ENCODE measurements around the gene METTL26.

The METTL26 gene

DNA sequence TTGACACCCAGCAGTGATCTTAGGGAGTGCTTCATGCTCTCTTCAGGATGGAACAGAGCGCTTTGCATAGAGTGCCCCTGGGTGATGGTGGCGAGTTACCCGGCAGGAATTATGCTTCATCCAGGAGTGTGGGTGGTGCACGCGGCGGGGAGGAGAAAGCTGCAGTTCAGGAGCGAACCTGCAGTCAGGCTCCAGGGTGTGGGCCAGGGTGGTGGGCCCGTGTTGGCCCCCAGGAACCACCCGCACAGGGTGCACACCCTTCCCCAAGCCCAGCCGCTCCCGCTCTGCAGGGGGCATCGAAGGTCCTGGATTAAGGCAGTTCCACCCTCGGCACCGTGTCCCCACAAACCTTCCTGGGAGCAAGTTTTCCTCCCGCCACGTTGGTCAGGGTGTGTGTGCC, 42.3 kb downstream of the METTL26 start:
- no peak for DNase-seq

DNA sequence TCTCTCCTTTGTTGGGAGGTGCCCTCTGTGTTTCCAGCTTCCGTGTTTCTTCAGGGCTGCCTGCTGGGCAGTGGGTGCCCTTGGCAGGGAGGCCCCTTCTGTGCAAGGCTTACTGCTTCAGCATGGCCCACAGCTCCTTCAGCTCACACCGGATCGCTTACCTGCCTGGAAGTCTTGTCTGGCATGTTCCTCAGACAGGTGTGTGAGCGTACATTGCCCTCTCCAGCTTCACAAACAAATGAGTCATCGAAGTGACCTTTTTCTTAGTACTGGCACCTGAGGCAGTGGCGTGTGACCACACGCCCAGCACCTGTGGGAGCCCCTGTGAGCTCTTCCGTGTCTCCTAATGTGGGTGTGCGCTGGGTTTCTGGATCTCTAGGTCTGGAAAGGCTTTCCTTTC, 42.7 kb downstream of the METTL26 start:
- DNase-seq, result peak; percentile 93

DNA sequence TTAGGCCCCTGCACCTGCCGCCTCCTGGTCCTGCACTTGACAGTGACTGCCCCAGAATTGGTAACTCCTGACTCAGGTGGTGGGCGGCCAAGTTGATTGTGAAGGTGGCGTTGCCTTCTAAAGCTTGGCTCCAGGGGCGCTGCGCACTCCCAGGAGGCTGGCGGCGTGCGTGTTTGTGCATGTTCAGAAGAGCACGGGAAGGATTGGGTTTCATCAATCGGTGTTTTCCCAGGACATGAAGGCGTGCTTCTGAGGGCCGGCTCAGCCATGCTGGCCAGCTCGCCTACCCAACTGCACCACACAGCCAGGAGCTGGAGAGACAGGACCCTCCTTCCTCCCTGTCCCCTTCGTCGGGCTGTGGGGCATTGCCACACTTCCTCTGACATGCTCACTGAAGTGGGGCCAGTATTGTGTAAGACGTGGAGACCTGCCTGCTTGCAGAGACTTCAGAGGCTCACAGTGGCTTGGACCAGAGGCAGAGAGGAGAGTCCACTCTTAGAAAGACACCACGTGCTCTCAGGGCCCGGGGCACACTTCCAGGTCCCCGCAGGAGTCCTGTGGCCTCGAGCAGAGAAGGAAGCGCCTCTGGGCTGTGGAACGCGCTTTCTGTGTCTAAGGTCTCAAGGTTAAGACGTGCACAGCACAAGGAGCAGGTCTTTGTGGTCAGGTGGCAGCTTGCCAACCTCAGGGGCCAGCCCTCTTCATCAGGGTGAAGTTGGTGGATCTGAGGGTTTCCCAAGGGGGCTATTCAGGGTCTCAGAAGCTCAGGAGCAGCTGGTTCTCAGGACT, 43.4 kb downstream of the METTL26 start:
- DNase-seq, result peak; percentile 91

DNA sequence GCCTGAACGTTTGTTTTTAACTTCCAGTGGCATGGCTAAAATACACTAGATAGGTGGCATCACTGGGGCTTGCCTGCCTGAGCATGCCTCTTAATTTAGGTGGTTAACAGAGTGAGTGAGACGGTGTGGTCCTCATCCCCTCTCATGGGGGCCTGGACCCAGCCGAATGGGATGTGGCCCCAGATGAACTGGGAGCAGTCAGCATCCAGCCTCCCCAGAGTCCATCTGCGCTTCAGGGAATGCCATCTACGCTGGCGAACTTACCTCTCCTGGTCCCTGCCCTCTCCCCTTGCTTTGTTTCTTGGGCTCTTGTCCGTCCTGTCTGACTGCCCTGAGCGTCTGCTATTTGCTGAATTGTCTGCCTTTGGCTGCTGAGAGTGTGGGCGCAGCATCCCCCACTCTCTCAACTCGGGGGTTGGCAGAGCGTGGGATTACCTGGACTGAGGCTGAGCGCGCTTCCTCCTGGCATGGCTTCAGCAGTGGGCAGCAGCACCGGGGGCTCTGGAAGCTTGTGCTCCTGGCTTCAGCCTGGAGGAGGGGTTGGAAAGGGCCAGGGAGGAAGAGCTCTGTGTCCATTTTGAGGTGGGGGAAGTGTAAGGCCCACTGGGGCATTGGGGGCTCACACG, 44.1 kb downstream of the METTL26 start:
- DNase-seq, result peak; percentile 50

DNA sequence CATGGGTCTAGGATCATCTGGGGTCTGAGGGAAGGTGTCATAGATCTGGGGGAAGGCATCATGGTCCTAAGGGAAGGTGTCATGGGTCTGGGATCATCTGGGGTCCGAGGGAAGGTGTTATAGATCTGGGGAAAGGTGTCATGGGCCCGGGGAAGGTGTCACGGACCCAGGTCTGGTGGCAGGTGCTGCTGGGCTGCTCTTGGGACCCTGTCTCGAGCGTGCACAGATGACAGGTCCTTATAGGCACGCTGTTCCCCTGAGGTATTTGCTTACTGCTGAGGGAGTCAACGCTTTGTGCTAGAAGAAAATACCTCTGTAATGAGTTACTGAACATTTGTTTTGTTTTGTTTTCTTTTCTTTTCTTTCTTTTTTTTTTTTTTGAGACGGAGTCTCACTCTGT, 44.9 kb downstream of the METTL26 start:
- DNase-seq, result no peak

DNA sequence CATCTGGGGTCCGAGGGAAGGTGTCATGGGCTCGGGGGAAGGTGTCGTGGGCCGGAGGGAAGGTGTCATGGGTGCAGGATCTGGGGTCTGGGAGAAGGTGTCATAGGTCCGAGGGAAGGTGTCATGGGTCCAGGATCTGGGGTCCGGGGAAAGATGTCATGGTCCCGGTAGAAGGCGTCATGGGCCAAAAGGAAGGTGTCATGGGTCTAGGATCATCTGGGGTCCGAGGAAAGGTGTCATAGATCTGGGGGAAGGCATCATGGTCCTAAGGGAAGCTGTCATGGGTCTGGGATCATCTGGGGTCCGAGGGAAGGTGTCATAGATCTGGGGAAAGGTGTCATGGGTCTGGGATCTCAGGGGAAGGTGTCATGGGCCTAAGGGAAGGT, 45.3 kb downstream of the METTL26 start:
- DNase-seq, result no peak

DNA sequence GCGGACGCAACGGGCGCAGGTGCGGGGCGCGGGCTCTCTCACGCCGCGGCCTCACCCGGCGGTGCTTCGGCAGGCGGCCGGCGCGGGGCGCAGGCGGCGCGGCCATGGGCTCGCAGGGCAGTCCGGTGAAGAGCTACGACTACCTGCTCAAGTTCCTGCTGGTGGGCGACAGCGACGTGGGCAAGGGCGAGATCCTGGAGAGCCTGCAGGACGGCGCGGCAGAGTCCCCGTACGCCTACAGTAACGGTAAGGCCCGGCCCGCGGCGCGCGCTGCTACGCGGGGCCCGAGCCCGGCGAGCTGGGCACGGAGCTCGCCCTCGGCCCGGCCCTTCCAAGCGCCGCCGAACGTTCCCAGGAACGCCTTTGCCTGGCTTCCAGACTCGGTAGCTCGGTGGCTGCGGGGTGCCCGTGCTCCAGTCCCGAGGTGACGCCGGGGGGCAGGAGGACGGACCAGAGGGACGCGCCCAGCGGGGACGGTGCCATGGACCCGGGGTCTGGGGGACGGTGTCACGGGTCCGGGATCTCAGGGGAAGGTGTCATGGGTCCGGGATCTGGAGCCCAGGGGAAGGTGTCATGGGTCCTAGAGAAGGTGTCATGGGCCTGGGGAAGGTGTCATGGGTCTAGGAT, 45.8 kb downstream of the METTL26 start:
- DNase-seq, result no peak

DNA sequence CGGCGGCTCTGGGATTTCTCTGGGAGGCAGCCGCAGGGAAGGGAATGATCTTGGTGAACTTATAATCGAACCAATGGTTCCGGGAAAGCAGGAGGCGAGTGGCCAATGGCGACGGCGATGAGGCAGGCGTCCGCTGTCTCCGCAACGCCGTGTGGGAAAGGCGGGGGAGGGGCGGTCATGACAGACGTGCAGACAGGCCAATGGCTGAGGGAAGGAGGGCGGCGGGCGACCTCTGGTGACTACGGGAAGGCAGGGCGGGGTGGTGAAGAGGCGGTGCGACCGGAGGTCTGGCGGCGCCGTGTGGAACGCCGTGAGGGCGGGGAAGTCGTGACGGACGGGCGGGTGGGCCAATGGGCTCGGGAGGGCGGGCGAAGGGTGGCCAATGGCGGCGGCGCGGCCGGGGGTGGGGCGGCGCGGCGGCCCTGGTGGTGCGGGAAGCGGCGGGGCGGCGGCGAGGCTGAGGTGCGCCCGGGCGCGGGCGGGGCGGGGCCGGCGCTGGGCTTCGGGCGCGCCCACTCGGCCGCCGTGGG, 46.4 kb downstream of the METTL26 start, which contains the start of gene RAB40C:
RAB40C (plus strand) TSS at position 409 of the 530 bp plus-strand sequence. CDS start 226 bp downstream, outside the sequence.
- DNase-seq, result peak; percentile 99

DNA sequence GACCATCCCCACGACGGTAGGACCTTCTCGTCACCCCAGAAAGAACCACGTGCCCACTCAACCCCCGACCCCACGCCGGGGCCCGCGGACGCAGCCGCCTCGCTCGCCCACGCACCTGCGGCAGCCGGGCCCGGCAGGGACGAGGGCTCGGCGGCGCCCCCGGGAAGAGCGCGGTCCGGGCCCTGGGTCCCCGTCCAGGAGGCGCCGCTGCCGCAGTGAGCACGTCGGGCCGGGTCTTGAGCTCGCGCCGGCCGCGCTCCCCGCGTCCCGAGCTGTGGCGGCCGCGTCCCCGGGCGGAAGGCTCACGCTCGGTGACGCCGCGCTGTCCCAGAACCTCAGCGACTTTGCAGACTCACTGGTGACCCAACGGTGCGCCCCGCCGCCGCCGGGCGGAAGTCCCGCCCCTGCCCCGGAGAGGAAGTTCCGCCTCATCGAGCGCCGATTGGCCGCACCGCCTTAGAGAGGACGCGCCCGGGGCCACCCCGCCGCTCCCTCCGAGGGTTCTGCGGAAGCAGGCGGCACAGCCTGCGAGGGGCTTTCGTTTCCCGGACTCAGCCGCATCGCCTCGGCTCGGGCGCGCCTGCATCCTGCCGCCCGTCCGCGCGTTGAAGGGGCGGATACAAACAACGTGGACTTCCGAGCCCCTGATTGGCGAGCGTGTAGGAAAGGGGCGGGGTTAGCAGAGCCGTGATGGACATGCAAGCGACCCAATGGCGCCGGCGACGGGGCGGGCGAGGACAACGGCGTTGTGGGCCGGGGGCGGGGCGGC, 47.0 kb downstream of the METTL26 start:
- DNase-seq, result peak; percentile 96

DNA sequence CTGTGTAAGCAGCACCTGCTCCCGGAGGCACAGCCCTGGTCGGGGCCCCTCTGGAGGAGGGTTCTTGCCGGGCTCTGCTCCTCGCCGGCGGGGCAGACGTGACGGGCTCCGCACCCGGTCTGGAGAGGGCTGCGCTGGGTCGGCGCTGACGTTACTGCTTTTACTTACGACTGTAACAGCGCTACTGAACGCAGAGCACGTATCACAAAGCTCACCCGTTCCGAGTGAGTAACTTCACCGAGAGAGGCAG, 47.5 kb downstream of the METTL26 start:
- DNase-seq, result peak; percentile 68

DNA sequence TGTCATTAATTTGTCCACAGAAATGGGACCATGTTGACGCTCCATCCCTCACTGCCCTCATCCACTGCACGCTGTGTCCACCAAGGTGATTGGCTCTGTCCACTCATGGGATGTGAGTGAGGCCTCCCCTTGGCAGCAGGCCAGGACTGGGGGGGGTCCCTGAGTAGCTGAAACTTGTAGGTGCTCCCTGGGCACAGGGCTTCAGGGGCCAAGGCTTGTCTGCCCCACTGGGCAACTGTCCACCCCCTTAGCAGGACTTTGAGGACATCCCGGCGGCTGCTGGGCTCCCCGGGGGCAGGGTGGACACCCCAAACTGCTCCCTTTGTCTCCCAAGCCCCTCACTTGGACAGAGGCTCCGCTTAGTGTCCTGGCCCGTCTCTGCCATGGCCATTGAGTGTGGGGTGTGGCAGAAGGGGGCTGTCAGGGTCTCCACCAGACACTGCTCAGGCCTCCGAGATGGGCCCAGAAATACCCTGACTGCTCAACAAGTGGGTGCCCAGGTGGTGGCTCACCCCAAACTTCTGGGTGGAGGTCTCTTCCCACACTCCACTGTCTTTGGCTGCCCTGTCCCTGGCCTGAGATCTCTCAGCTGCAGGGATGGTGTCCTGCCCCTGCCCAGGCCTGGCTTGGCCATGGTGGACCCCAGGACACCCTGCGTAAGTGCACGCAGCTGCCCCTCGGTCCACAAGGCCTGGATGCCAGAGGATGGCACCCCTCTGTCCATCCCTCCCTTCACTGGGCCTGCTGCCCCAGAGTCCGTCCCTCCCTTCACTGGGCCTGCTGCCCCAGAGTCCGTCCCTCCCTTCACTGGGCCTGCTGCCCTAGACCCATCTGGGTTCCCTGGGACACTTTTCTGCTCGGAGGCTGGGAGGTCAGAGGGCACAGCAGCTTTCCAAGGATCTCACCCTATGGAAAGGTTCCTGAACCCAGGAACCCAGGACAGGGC, 49.2 kb downstream of the METTL26 start:
- DNase-seq, result peak; percentile 38

DNA sequence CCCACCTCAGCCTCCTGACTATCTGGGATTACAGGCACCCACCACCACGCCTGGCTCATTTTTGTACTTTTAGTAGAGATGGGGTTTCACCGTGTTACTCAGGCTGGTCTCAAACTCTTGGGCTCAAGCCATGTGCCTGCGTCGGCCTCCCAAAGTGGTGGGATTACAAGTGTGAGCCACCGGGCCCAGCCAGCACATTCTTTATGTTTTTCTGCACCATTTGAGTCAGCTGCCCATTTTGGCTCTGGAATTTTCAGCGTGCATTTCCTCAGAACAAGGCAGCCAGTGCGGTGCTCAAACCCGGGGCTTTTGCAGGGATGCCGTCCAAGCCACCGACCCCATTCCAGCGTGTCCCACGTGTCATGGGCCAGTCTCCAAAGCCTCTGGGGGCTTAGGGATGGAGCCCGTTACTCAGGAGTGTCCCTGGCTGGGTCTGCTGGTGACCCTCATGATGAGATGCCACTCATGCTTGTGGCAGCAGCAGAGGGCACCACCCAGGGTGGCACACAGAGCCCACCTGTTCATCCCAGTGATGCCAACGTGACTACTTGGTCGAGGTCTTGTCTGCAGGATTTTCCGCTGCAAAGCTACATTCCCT, 50.0 kb downstream of the METTL26 start:
- no peak for DNase-seq

DNA sequence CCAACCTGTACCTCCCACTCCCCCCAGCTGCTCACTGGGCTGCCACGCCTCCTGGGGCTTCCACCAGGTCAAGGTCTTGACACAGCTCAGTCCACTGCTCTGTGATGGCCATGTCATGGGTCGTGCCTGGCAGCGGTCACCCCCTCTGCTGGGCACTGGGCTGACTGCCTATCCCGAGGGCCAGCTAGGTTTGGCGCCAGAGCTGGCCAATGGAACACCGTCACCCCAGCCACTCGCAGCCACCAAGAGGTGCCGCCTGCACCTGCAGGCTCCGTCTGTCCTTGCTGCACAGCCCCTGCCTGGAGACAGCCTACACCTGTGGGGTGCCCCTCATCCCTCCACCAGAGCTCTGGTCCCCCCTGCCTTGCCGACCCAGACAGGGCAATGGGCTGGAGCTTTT, 50.8 kb downstream of the METTL26 start:
- peak; percentile 64 for DNase-seq

All from NCI-H69 (cell line).